Left lung (tissue), 10 donors: ENCODE data around the gene IRAK2. TPM values are rescaled to one million over a fixed set of nuclear protein-coding genes. Genes with fewer than 3 reads are reported as not detected.
A peak's percentile ranks its signal among the peaks of the same experiment; 100 is the strongest.

ENCODE experiments used
- ATAC-seq: fragments of 200-7000 bp; cut with Tn5 transposase; one replicate; pipeline ENCODE4 v1.9.1; 2020; ENCODE audit warnings: moderate library complexity
- DNase-seq, 4 donors: peaks; one replicate each; pipeline ENCODE4 v3.0.0-alpha.2; 2013 to 2020
- H3K27ac ChIP-seq, 2 donors: fragments of 200-600 bp; sonication (generic) in 1 of 2; one replicate each; pipeline versions ENCODE4 v1.5.0 to v1.8.0; 2020 to 2021
- H3K27me3 ChIP-seq, 2 donors: fragments of 200-600 bp; sonication (generic) in 1 of 2; one replicate each; pipeline versions ENCODE4 v1.5.0 to v1.8.0; 2020 to 2021
- H3K36me3 ChIP-seq, 2 donors: fragments of 200-600 bp; sonication (generic) in 1 of 2; one replicate each; pipeline versions ENCODE4 v1.5.0 to v1.8.0; 2020 to 2021
- H3K4me1 ChIP-seq, 2 donors: fragments of 200-600 bp; one replicate each; pipeline ENCODE4 v1.8.0; 2021
- H3K4me3 ChIP-seq, 2 donors: fragments of 200-600 bp; sonication (generic) in 1 of 2; one replicate each; pipeline versions ENCODE4 v1.5.0 to v1.8.0; 2020 to 2021; ENCODE audit warnings: mild to moderate bottlenecking in 1 of 2
- H3K9me3 ChIP-seq, 2 donors: fragments of 200-600 bp; sonication (generic) in 1 of 2; one replicate each; pipeline versions ENCODE4 v1.5.0 to v1.8.0; 2020 to 2021
- intact Hi-C, 2 donors: fragments of 100-400 bp; cut with DNase I; formaldehyde crosslinking; loops; one replicate each; pipeline versions ENCODE4 v1.11.2 to v1.14.2; 2022
- polyA plus RNA-seq, 6 donors: library from polyadenylated mRNA; unstranded; fragments of 120-200 nt; gene quantifications; one replicate each; pipeline ENCODE4 v1.2.1, GENCODE V29; 2013; ENCODE audit not compliant: insufficient read length in 6 of 6
- total RNA-seq, 2 donors: library from RNA; stranded (reverse); fragmentation: NEBNext Ultra II Directional; extraction: Animal tissue kit (Norgen Biotek cat#: 25700); gene quantifications; one replicate each; pipeline ENCODE4 v1.2.1, GENCODE V29; 2021
- TF ChIP-seq, protein P1 (sequence below), 2 donors: fragments of 200-600 bp; sonication (generic) in 1 of 2; IDR thresholded peaks; one replicate each; pipeline versions ENCODE4 v1.5.0 to v1.8.0; 2021; ENCODE audit warnings: antibody characterized with exemption in 2 of 2
- donor health status: DM: no; HTN: yes; CAD: no.
- donor health status: DM: no; HTN: no; CAD: no.

Gene IRAK2
- total and polyA plus RNA-seq, 8 donors: 1.7 to 8.5 (median 2.5) TPM

DNA sequence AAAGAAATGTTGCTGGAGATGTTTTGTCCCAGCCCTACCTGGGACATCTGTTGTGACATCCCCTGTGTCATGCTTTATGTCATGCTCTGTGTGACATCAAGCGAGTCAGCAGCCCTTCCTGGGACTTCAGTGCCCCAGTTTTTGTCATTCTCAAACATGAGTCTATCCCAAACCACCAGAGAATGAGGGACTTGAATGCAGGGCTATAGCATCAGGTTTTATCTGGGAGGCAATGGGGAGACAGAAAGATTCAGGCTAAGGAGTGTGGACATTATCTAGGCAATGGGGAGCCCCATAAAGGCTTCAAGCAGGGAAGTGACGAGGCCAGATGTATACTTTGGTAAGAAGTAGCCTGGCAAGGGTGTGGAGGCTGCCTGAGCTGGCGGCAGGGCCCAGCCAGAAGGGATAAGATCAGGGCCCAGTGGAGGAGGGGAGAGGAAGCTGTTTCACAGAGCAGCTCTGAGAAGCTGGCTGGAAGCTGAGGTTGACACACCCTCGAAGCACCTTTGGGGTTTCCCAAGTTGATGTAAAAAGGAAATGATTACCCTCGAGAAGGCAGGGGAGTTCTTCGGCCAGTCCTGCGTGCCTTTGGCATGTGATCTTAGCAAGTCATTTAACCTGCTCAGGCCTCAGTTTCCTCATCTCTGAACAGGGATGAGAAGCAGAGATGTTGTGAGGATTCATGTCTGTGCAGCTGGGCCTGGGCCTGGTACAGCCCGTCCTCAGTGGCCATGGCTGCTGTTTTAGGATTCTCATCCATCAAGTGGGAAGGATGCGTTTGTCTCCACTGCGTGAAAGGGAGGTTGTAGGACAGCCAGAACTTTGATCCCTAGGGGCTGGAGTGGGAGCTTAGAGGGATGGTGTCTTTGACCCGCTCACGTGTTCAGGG lies 34.3 kb downstream of the IRAK2 start:
- ATAC-seq (peak; percentile 82), DNase-seq (peak in 2 of 4 donors; percentile 48 to 81)
- H3K27me3 ChIP-seq: no peaks in the 10 kb centered on the region
- TF ChIP-seq, protein P1, sequence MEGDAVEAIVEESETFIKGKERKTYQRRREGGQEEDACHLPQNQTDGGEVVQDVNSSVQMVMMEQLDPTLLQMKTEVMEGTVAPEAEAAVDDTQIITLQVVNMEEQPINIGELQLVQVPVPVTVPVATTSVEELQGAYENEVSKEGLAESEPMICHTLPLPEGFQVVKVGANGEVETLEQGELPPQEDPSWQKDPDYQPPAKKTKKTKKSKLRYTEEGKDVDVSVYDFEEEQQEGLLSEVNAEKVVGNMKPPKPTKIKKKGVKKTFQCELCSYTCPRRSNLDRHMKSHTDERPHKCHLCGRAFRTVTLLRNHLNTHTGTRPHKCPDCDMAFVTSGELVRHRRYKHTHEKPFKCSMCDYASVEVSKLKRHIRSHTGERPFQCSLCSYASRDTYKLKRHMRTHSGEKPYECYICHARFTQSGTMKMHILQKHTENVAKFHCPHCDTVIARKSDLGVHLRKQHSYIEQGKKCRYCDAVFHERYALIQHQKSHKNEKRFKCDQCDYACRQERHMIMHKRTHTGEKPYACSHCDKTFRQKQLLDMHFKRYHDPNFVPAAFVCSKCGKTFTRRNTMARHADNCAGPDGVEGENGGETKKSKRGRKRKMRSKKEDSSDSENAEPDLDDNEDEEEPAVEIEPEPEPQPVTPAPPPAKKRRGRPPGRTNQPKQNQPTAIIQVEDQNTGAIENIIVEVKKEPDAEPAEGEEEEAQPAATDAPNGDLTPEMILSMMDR (IDR thresholded peaks at IDR 0.05): no peak
- H3K36me3 ChIP-seq: peaks cover 0 to 27% of the 10 kb centered on the region in 2 donors
- H3K4me3 ChIP-seq: no peak overlapping the region
- intact Hi-C loops: no loop called here
- no peaks in the 10 kb centered on the region for H3K9me3 ChIP-seq
- H3K4me1 ChIP-seq: peaks cover 8 to 66% of the 10 kb centered on the region in 2 donors
- H3K27ac ChIP-seq: peak overlapping the region; percentile 26 to 89

DNA sequence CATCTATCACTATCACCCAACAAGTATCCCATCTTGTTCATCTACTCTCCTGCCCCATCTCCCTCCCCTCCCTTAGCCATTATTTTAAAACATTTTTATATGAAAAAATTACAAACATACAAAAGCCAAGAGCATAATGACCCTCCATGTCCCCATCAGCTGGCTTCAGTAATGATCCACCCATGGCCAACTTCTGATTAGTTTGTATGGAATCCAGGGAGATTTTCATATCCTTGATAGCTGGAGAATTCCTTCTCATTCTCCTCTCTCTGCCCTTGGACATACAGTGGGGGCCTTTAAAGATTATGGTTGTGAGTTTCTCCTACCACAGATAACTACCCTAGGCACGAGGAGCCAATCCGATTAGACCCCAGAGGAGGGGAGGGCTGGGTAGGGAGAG lies 40.2 kb downstream of the IRAK2 start:
- Histone ChIP-seq H3K4me1 (peaks cover 6 to 30% of the 10 kb centered on the region in 2 donors), H3K27ac (peak overlapping the region; percentile 23 to 67), H3K27me3 (no peaks in the 10 kb centered on the region), H3K9me3 (no peaks in the 10 kb centered on the region), H3K4me3 (no peak overlapping the region), H3K36me3 (peaks cover 0 to 53% of the 10 kb centered on the region in 2 donors)
- intact Hi-C loops: no loop called here
- DNase-seq (no peak), ATAC-seq (no peak)
- TF ChIP-seq, protein P1 (IDR thresholded peaks at IDR 0.05): no peak

DNA sequence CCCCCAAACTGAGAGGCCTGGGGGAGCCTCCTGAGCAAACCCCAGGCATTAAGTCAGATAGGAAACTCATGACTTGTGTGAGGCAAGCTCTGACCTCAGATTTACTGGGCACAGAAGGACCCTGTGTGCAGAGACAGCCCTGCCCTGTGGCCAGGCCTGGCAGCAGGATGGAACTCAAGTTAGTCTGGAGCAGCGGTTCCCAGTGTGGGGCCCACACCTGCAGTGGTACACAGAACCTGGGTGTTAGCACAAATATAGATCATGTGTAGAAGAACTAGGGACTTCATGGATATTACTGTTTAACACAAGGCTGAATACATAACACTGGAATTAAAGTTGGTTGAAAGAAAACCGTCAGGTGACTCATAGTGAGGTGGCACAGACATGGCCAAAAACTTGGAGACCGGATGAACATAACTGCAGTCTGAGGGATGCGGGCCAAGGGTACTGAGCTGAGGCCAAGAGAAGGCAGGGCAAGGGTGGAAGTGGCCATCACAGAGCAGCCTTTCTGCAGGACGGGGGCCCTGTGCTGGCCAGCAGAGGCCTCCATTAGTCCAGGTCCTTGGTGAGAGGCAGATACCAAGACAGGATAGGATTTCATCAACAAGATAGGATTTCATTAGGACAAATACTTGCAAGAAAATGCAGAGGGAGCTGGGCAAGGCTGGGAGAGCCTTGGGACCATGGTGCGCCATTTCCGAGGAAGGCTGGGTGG lies 40.9 kb downstream of the IRAK2 start:
- Histone ChIP-seq H3K9me3 (no peaks in the 10 kb centered on the region), H3K4me3 (no peak overlapping the region), H3K27ac (peak overlapping the region; percentile 23 to 67), H3K27me3 (no peaks in the 10 kb centered on the region), H3K36me3 (peaks cover 0 to 56% of the 10 kb centered on the region in 2 donors), H3K4me1 (peaks cover 6 to 28% of the 10 kb centered on the region in 2 donors)
- TF ChIP-seq, protein P1 (IDR thresholded peaks at IDR 0.05): no peak
- intact Hi-C loops: no loop called here
- ATAC-seq (peak; percentile 71), DNase-seq (no peak)

DNA sequence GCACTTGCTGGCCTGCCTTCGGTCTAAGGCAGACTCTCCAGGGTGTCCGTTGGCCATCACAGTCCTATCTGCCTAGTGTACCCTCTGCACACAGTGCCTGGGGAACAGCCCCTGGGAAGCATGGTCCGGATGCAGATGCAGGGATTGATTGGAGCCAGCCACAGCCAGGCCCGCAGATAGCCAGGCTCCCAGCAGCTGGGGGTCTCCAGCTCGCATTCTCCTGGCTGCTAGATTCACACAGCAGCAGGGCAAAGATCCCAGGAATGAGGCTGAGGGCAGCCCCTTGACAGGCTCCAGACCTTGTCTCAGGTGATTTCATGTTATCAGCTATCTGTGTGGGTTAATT lies 41.4 kb downstream of the IRAK2 start:
- peak overlapping the region in 1 of 2 donors; percentile 67 for H3K27ac ChIP-seq
- no peak overlapping the region for H3K4me3 ChIP-seq
- DNase-seq: no peak
- intact Hi-C loops: no loop called here
- H3K27me3 ChIP-seq: no peaks in the 10 kb centered on the region
- TF ChIP-seq, protein P1 (IDR thresholded peaks at IDR 0.05): no peak
- H3K36me3 ChIP-seq: peaks cover 0 to 56% of the 10 kb centered on the region in 2 donors
- peaks cover 6 to 28% of the 10 kb centered on the region in 2 donors for H3K4me1 ChIP-seq
- ATAC-seq: no peak
- H3K9me3 ChIP-seq: no peaks in the 10 kb centered on the region
